Chondrocyte (in vitro differentiated cells): ENCODE data around the gene HPS4. TPM values are rescaled to one million over a fixed set of nuclear protein-coding genes. Genes with fewer than 3 reads are reported as not detected.

ENCODE experiments used
- DNase-seq: peaks from one replicate; pipeline ENCODE4 v3.0.0; 2021; ENCODE audit warnings: mixed read lengths, low spot score
- H3K27ac Mint-ChIP-seq: one replicate; pipeline ENCODE4 v1.8.0; 2021; ENCODE audit warnings: mild to moderate bottlenecking, moderate library complexity, mixed read lengths; ENCODE audit not compliant: unreplicated experiment
- H3K27me3 Mint-ChIP-seq: 2 replicates; pipeline ENCODE4 v1.8.0; 2021; ENCODE audit warnings: low read depth, mixed read lengths
- H3K36me3 Mint-ChIP-seq: 2 replicates; pipeline ENCODE4 v1.8.0; 2021; ENCODE audit warnings: low read depth, mixed read lengths
- H3K4me1 Mint-ChIP-seq: 2 replicates; pipeline ENCODE4 v1.8.0; 2021; ENCODE audit warnings: low read depth, mild to moderate bottlenecking, mixed read lengths
- H3K4me3 Mint-ChIP-seq: one replicate; pipeline ENCODE4 v1.8.0; 2021; ENCODE audit warnings: mild to moderate bottlenecking, moderate library complexity, mixed read lengths; ENCODE audit not compliant: unreplicated experiment
- H3K9me3 Mint-ChIP-seq: 2 replicates; pipeline ENCODE4 v1.8.0; 2021; ENCODE audit warnings: low read depth, mixed read lengths
- total RNA-seq: library from RNA; stranded (reverse); gene quantifications from 3 replicates; pipeline ENCODE4 v1.2.1, GENCODE V29; 2021
- TF ChIP-seq, protein P1 (sequence below): fragments of 200-600 bp; sonication (generic); IDR thresholded peaks from 2 replicates; pipeline ENCODE4 v1.5.0; 2021; ENCODE audit warnings: antibody characterized with exemption, mild to moderate bottlenecking, moderate library complexity

The HPS4 gene
- total RNA-seq, 1 donor from 2014 or later: 28.2 TPM

DNA sequence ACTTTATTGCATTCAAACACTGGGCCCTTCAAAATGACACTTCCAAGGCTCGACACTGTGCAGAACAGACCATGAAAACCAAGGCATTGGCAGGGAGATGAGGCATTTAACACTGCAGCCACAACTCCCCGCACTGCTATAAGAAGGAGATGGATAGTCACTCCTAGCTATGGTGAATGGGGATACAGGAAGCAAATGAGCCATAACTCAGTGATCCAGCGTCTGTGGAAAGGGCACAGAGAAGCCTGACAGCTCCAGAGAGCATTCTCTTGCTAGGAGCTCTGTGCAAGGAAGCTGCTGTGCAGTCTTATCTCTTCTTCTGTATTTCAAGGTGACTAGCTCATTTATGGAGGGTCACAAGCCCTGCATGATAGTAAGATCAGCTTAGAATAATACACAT lies 20.9 kb downstream of the HPS4 start:
- no peaks in the 10 kb centered on the region for H3K27me3 Mint-ChIP-seq
- no peaks in the 10 kb centered on the region for H3K9me3 Mint-ChIP-seq
- TF ChIP-seq, protein P1, sequence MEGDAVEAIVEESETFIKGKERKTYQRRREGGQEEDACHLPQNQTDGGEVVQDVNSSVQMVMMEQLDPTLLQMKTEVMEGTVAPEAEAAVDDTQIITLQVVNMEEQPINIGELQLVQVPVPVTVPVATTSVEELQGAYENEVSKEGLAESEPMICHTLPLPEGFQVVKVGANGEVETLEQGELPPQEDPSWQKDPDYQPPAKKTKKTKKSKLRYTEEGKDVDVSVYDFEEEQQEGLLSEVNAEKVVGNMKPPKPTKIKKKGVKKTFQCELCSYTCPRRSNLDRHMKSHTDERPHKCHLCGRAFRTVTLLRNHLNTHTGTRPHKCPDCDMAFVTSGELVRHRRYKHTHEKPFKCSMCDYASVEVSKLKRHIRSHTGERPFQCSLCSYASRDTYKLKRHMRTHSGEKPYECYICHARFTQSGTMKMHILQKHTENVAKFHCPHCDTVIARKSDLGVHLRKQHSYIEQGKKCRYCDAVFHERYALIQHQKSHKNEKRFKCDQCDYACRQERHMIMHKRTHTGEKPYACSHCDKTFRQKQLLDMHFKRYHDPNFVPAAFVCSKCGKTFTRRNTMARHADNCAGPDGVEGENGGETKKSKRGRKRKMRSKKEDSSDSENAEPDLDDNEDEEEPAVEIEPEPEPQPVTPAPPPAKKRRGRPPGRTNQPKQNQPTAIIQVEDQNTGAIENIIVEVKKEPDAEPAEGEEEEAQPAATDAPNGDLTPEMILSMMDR: no peak
- H3K4me1 Mint-ChIP-seq: peaks cover 21% of the 10 kb centered on the region
- H3K27ac Mint-ChIP-seq: no peak overlapping the region
- peaks cover 32% of the 10 kb centered on the region for H3K36me3 Mint-ChIP-seq
- no peak for DNase-seq
- no peak overlapping the region for H3K4me3 Mint-ChIP-seq

DNA sequence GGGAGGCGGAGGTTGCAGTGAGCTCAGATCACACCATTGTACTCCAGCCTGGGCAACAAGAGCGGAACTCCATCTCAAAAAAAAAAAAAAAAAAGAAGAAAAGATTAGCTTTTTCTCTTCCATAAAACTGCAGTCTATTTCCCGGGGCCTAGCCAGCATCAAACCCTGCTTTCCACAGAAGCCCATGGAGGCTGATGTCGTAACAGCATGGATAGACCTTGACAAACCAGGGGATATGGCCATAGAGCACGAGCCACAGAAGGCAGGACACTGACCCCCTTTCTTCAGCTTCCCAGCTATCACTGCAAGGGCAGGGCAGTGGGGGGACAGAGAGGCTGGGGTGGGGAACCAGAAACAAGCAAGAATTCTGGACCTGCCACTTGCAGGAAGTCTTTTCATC lies 21.5 kb downstream of the HPS4 start:
- TF ChIP-seq, protein P1: no peak
- H3K9me3 Mint-ChIP-seq: no peaks in the 10 kb centered on the region
- peaks cover 36% of the 10 kb centered on the region for H3K36me3 Mint-ChIP-seq
- no peak overlapping the region for H3K4me3 Mint-ChIP-seq
- H3K27me3 Mint-ChIP-seq: no peaks in the 10 kb centered on the region
- H3K4me1 Mint-ChIP-seq: peaks cover 21% of the 10 kb centered on the region
- H3K27ac Mint-ChIP-seq: no peak overlapping the region
- DNase-seq: no peak

DNA sequence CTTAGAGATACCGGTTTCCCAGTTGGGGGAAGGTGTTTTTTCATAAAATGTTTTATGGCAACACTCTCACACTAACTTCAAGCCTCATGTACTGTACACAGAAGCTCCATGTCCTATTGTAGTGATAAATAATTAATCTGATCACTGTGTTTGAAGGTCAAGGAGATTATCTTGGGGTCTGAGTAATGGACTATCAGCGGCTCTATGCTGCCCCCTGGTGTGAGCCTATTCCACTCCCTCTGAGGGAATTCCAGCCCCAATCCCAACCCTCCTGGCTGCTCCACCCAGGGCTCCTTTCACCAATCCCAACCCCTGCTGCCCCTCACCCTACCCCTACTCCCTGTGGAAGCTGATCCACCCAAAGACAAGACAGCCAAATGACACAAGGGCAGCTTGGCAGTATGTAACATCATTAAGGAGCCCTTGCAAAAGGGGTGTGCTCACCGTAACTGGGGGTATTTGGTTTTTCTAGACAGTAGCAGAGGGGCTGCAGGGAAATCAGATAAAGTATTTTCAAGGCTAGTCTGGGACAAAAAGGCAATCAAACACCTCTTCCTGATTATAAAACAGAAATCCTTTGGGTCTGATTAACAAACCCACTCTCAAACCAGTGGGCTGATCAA lies 22.3 kb downstream of the HPS4 start:
- Mint-ChIP-seq H3K36me3 (peaks cover 30% of the 10 kb centered on the region), H3K4me3 (no peak overlapping the region), H3K27me3 (no peaks in the 10 kb centered on the region), H3K27ac (no peak overlapping the region), H3K4me1 (peaks cover 21% of the 10 kb centered on the region), H3K9me3 (no peaks in the 10 kb centered on the region)
- TF ChIP-seq, protein P1: peak; percentile 92
- no peak for DNase-seq

DNA sequence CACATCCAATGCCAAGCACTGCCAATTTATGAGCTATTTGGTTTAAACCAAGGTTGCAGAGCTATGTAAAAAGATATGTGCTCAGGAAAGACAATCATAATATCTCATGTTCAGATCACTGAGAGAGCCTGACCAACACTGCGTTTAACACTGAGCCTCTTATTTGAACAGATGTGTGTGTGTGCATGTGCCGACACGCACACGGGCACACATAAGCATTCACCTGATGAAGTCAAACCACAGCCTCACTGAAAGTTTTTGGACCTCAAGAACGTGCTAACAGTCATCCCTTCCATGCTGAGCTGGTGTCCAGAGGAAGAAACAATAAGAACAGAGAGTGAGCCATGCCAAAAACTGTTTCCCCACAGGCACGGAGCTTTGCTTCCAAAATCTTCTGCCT lies 23.4 kb downstream of the HPS4 start:
- no peaks in the 10 kb centered on the region for H3K9me3 Mint-ChIP-seq
- no peak overlapping the region for H3K4me3 Mint-ChIP-seq
- no peaks in the 10 kb centered on the region for H3K27me3 Mint-ChIP-seq
- H3K4me1 Mint-ChIP-seq: peaks cover 21% of the 10 kb centered on the region
- DNase-seq: no peak
- H3K36me3 Mint-ChIP-seq: peaks cover 25% of the 10 kb centered on the region
- TF ChIP-seq, protein P1: no peak
- no peak overlapping the region for H3K27ac Mint-ChIP-seq

DNA sequence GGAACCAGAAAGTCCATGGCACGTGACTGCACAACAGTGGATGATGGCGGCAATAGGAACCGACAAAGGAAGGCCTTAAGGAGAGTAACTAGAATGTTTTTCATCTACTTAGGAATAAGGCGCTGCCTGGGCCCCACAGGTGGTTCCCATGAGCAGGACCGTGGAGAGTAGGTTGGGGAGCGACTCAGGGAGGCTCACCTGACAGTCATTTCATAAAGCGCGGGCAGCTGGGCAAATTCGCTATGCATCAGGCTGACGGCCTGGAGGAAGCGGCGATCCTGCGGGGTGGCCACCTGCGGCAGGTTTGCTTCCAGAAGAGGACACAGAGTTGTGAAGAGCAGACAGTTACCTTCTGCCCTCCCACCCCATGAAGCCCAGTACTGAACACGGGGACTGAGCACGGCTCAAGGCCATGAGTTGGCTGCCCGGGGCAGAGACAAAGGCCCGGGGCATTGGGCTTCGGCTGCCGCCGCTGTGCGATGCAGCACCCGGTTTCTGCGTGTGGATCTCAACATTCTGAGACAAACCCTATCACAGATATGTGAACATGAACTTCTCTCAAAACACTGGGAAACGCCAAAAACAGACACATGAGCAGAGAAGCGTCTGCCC lies 25.8 kb downstream of the HPS4 start:
- DNase-seq: no peak
- H3K4me3 Mint-ChIP-seq: no peak overlapping the region
- peaks cover 6% of the 10 kb centered on the region for H3K4me1 Mint-ChIP-seq
- TF ChIP-seq, protein P1: no peak
- no peak overlapping the region for H3K27ac Mint-ChIP-seq
- H3K27me3 Mint-ChIP-seq: no peaks in the 10 kb centered on the region
- no peaks in the 10 kb centered on the region for H3K9me3 Mint-ChIP-seq
- H3K36me3 Mint-ChIP-seq: peaks cover 15% of the 10 kb centered on the region
